ACHN (cell line): ENCODE results near the gene ZC3H11A.
"Not testable (repeated sequence)": the region's sequence is repeated elsewhere in the genome, so short reads cannot be mapped to it uniquely, and the experiment has no call there.

Experiments used
- DNase-seq: peaks from one replicate; pipeline ENCODE4 v3.0.0-alpha.2; 2015
- in situ Hi-C: cut with HindIII; loops from 2 replicates; pipeline ENCODE4 v1.10.0; 2017; ENCODE audit warnings: low sequenced_read_pairs, low pct_ligation_motif_present, low pct_unique_long_range_greater_than_20kb

Gene ZC3H11A

GRCh38 chr1:203795441-203796235, at the start of gene ZC3H11A, which contains the start of gene ZBED6:
Gene ZC3H11A (plus strand): TSS chr1:203795623. CDS start chr1:203817071, 21,448 bp downstream.
Gene ZBED6 (plus strand): TSS chr1:203795623. CDS start chr1:203797523, 1,900 bp downstream.
- in situ Hi-C loops: no loop called here
- DNase-seq: peak; percentile 98

- DNase-seq: no peak
- in situ Hi-C loops: no loop called here
Observed at GRCh38 chr1:203746281-203746680, 49.1 kb upstream of the ZC3H11A start.

GRCh38 chr1:203751051-203751450, 44.4 kb upstream of the ZC3H11A start:
- DNase-seq: no peak
- in situ Hi-C loops: no loop called here

- in situ Hi-C loops, DNase-seq: not testable (repeated sequence)
Observed at GRCh38 chr1:203751618-203752361, 43.6 kb upstream of the ZC3H11A start.

- in situ Hi-C loops: no loop called here
- DNase-seq: no peak
Observed at GRCh38 chr1:203754455-203754864, 41.0 kb upstream of the ZC3H11A start.

GRCh38 chr1:203756036-203756435, 39.4 kb upstream of the ZC3H11A start:
- no peak for DNase-seq
- in situ Hi-C loops: no loop called here

- in situ Hi-C loops, DNase-seq: not testable (repeated sequence)
Observed at GRCh38 chr1:203758749-203759148, 36.7 kb upstream of the ZC3H11A start.

- DNase-seq: no peak
- in situ Hi-C loops: no loop called here
Observed at GRCh38 chr1:203760506-203760905, 34.9 kb upstream of the ZC3H11A start.

GRCh38 chr1:203761958-203762357, 33.5 kb upstream of the ZC3H11A start:
- in situ Hi-C loops, DNase-seq: not testable (repeated sequence)

GRCh38 chr1:203763505-203763904, 31.9 kb upstream of the ZC3H11A start:
- no peak for DNase-seq
- in situ Hi-C loops: no loop called here

- DNase-seq: no peak
- in situ Hi-C loops: no loop called here
Observed at GRCh38 chr1:203764105-203765028, 31.1 kb upstream of the ZC3H11A start.

GRCh38 chr1:203765029-203765837, 30.2 kb upstream of the ZC3H11A start, which contains the start of gene LAX1:
Gene LAX1 (plus strand): TSS chr1:203765183. CDS start chr1:203765566, 383 bp downstream.
- in situ Hi-C loops: no loop called here
- DNase-seq: no peak

- in situ Hi-C loops: no loop called here
- no peak for DNase-seq
Observed at GRCh38 chr1:203768256-203768655, 27.2 kb upstream of the ZC3H11A start.

GRCh38 chr1:203769505-203770343, 25.7 kb upstream of the ZC3H11A start:
- peak; percentile 65 for DNase-seq
- in situ Hi-C loops: no loop called here

GRCh38 chr1:203771901-203772301, 23.5 kb upstream of the ZC3H11A start:
- in situ Hi-C loops: no loop called here
- DNase-seq: no peak

GRCh38 chr1:203772836-203773235, 22.6 kb upstream of the ZC3H11A start:
- no peak for DNase-seq
- in situ Hi-C loops: no loop called here

GRCh38 chr1:203776636-203777035, 18.8 kb upstream of the ZC3H11A start:
- DNase-seq: no peak
- in situ Hi-C loops: no loop called here
